Activated T-cell treated with anti-CD3 and anti-CD28 coated beads for 4 hours (primary cell): ENCODE measurements around the gene PLXND1.

Experiments
- DNase-seq: peaks from one replicate; pipeline ENCODE4 v3.0.0-alpha.2; 2020

Gene PLXND1

GRCh38 chr3:129599607-129600006, 6.9 kb downstream of the PLXND1 start:
- DNase-seq = no peak

GRCh38 chr3:129599073-129599472, 7.4 kb downstream of the PLXND1 start:
- no peak for DNase-seq

- DNase-seq = no peak
Measured at GRCh38 chr3:129598484-129598883, 8.0 kb downstream of the PLXND1 start.

- no peak for DNase-seq
Measured at GRCh38 chr3:129598000-129598381, 8.5 kb downstream of the PLXND1 start.

- DNase-seq = no peak
Measured at GRCh38 chr3:129597087-129597999, 9.1 kb downstream of the PLXND1 start.

- no peak for DNase-seq
Measured at GRCh38 chr3:129596194-129597086, 10.0 kb downstream of the PLXND1 start.

GRCh38 chr3:129595544-129596193, 10.8 kb downstream of the PLXND1 start:
- DNase-seq = no peak

GRCh38 chr3:129594907-129595390, 11.5 kb downstream of the PLXND1 start:
- no peak for DNase-seq

GRCh38 chr3:129594409-129594808, 12.1 kb downstream of the PLXND1 start:
- no peak for DNase-seq

- no peak for DNase-seq
Measured at GRCh38 chr3:129593595-129594339, 12.7 kb downstream of the PLXND1 start.

GRCh38 chr3:129593230-129593594, 13.3 kb downstream of the PLXND1 start:
- DNase-seq = no peak

GRCh38 chr3:129592381-129593131, 13.9 kb downstream of the PLXND1 start:
- DNase-seq = no peak

- no peak for DNase-seq
Measured at GRCh38 chr3:129591932-129592331, 14.5 kb downstream of the PLXND1 start.

GRCh38 chr3:129590215-129590614, 16.3 kb downstream of the PLXND1 start:
- DNase-seq = no peak

- no peak for DNase-seq
Measured at GRCh38 chr3:129587566-129588210, 18.8 kb downstream of the PLXND1 start.

GRCh38 chr3:129586746-129587430, 19.6 kb downstream of the PLXND1 start:
- DNase-seq = no peak

- DNase-seq = no peak
Measured at GRCh38 chr3:129585949-129586657, 20.4 kb downstream of the PLXND1 start.

GRCh38 chr3:129584631-129585030, 21.8 kb downstream of the PLXND1 start:
- no peak for DNase-seq

GRCh38 chr3:129583289-129583688, 23.2 kb downstream of the PLXND1 start:
- DNase-seq = no peak

- no peak for DNase-seq
Measured at GRCh38 chr3:129582799-129583198, 23.7 kb downstream of the PLXND1 start.
